Karpas-422 (cell line): ENCODE data around the gene DLGAP4. TPM values are rescaled to one million over a fixed set of nuclear protein-coding genes. Genes with fewer than 3 reads are reported as not detected.
A peak's percentile ranks its signal among the peaks of the same experiment; 100 is the strongest.

Experiments
- DNase-seq: peaks from one replicate; pipeline ENCODE4 v3.0.0-alpha.2; 2015
- H2AFZ ChIP-seq: fragments of 200-600 bp; sonication (generic); 2 replicates; pipeline ENCODE4 v1.6.1; 2014; ENCODE audit warnings: antibody characterized with exemption, low read length, mixed read lengths
- H3K27ac ChIP-seq: fragments of 200-600 bp; sonication (generic); 2 replicates; pipeline ENCODE4 v1.5.1; 2014; ENCODE audit warnings: mild to moderate bottlenecking, low read length, moderate library complexity
- H3K27me3 ChIP-seq: fragments of 200-600 bp; sonication (generic); 2 replicates; pipeline ENCODE4 v1.6.1; 2014; ENCODE audit warnings: low read length, mixed read lengths
- H3K36me3 ChIP-seq: fragments of 200-600 bp; sonication (generic); 2 replicates; pipeline ENCODE4 v1.6.1; 2014; ENCODE audit warnings: low read length, mixed read lengths; ENCODE audit not compliant: insufficient read depth
- H3K4me1 ChIP-seq: fragments of 200-600 bp; sonication (generic); 2 replicates; pipeline ENCODE4 v1.6.1; 2014; ENCODE audit warnings: mild to moderate bottlenecking, low read length, mixed read lengths
- H3K4me2 ChIP-seq: fragments of 200-600 bp; sonication (generic); 2 replicates; pipeline ENCODE4 v1.6.1; 2014; ENCODE audit warnings: low read length, low read depth, mild to moderate bottlenecking; ENCODE audit not compliant: poor library complexity, severe bottlenecking
- H3K4me3 ChIP-seq: fragments of 200-600 bp; sonication (generic); 2 replicates; pipeline ENCODE4 v1.5.1; 2014; ENCODE audit warnings: mild to moderate bottlenecking, antibody characterized with exemption, low read length, mixed read lengths
- H3K79me2 ChIP-seq: fragments of 200-600 bp; sonication (generic); 2 replicates; pipeline ENCODE4 v1.6.1; 2014; ENCODE audit warnings: mild to moderate bottlenecking, low read length, mixed read lengths
- H3K9ac ChIP-seq: fragments of 200-600 bp; sonication (generic); 2 replicates; pipeline ENCODE4 v1.6.0; 2014; ENCODE audit warnings: low read length
- H3K9me2 ChIP-seq: fragments of 200-600 bp; sonication (generic), shearing (Covaris generic); replicated peaks from 2 replicates; pipeline ENCODE4 v1.6.0; 2014; ENCODE audit warnings: mild to moderate bottlenecking, low read length, moderate library complexity; ENCODE audit not compliant: insufficient read depth
- H3K9me3 ChIP-seq: fragments of 300-700, 200-600 bp; sonication (generic); 2 replicates; pipeline ENCODE4 v1.6.1; 2014; ENCODE audit warnings: low read length, mixed read lengths
- H4K20me1 ChIP-seq: fragments of 200-600 bp; sonication (generic); 2 replicates; pipeline ENCODE4 v1.6.1; 2014; ENCODE audit warnings: mild to moderate bottlenecking, antibody characterized with exemption, low read length, low read depth; ENCODE audit not compliant: insufficient read depth
- total RNA-seq: library from RNA; depleted of rRNA; stranded (reverse); fragments of >200 nt; shearing (Covaris generic); gene quantifications from 2 replicates; pipeline ENCODE4 v1.2.3, GENCODE V29; 2014; ENCODE audit warnings: low replicate concordance

DLGAP4 gene
- total RNA-seq, 1 experiment from 2014 or later = 7.5 TPM

DNA sequence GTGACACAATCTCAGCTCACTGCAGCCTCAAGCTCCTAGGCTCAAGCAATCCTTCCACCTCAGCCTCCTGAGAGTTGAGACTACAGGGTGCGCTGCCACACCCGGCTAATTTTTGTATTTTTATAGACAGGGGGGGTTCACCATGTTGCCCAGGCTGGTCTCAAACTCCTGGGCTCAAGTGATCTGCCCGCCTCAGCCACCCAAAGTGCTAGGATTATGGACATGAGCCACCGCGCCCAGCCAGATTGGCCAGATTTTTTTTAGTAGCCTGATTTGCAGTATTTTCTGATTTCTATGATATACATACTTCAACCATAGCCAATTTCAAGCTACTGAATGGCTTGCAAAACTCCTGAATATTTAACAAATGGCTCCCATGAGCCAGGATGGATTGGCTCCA lies 21.4 kb upstream of the DLGAP4 start:
- no peak overlapping the region for H3K4me3 ChIP-seq
- H3K27me3 ChIP-seq = no peaks in the 10 kb centered on the region
- no peak overlapping the region for H3K27ac ChIP-seq
- H3K9me2 ChIP-seq = no peaks in the 10 kb centered on the region
- no peaks in the 10 kb centered on the region for H4K20me1 ChIP-seq
- no peak overlapping the region for H3K9ac ChIP-seq
- H3K4me1 ChIP-seq = no peaks in the 10 kb centered on the region
- H3K4me2 ChIP-seq = no peak overlapping the region
- no peak for DNase-seq
- no peaks in the 10 kb centered on the region for H3K9me3 ChIP-seq
- no peak overlapping the region for H2AFZ ChIP-seq
- no peaks in the 10 kb centered on the region for H3K36me3 ChIP-seq
- H3K79me2 ChIP-seq = no peaks in the 10 kb centered on the region

- no peaks in the 10 kb centered on the region for H3K9me3 ChIP-seq
- H3K4me3 ChIP-seq = no peak overlapping the region
- no peaks in the 10 kb centered on the region for H3K36me3 ChIP-seq
- H3K79me2 ChIP-seq = no peaks in the 10 kb centered on the region
- no peak overlapping the region for H3K9ac ChIP-seq
- no peaks in the 10 kb centered on the region for H3K27me3 ChIP-seq
- no peak for DNase-seq
- no peak overlapping the region for H3K27ac ChIP-seq
- no peaks in the 10 kb centered on the region for H4K20me1 ChIP-seq
- no peak overlapping the region for H2AFZ ChIP-seq
- no peak overlapping the region for H3K4me2 ChIP-seq
- H3K9me2 ChIP-seq = no peaks in the 10 kb centered on the region
- no peaks in the 10 kb centered on the region for H3K4me1 ChIP-seq
These were observed 20.2 kb upstream of the DLGAP4 start for GRCh38 chr20:36285746-36286447.

- no peak overlapping the region for H2AFZ ChIP-seq
- no peak overlapping the region for H3K27ac ChIP-seq
- H3K36me3 ChIP-seq = no peaks in the 10 kb centered on the region
- H3K4me1 ChIP-seq = no peaks in the 10 kb centered on the region
- no peak for DNase-seq
- no peaks in the 10 kb centered on the region for H3K27me3 ChIP-seq
- H3K9ac ChIP-seq = no peak overlapping the region
- H3K9me3 ChIP-seq = no peaks in the 10 kb centered on the region
- no peaks in the 10 kb centered on the region for H4K20me1 ChIP-seq
- no peak overlapping the region for H3K4me2 ChIP-seq
- no peaks in the 10 kb centered on the region for H3K9me2 ChIP-seq
- no peaks in the 10 kb centered on the region for H3K79me2 ChIP-seq
- H3K4me3 ChIP-seq = no peak overlapping the region
These were observed 8.5 kb upstream of the DLGAP4 start for GRCh38 chr20:36297656-36298055.

DNA sequence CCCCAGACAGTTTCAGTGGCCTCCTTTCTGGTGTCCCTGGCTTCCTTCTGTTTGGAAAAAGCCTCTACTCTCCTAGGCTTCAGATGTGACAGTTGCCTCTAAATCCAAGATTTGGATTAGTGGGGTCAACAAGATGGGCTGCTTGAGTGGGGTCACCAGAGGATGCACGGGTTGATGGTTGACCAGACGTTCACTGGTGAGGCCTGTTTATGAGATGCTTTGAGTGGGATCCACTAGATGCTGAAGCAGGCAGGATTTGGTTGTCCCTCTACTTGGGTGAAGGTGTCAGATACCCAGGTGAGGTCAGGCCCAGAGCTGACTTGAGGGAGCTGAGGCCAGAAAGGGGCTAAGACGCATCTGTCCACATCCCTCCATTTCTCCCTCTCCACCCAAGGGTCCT lies 8.1 kb upstream of the DLGAP4 start:
- Histone ChIP-seq H3K4me1 (no peaks in the 10 kb centered on the region), H2AFZ (no peak overlapping the region), H3K27ac (no peak overlapping the region), H3K4me3 (no peak overlapping the region), H3K9ac (no peak overlapping the region), H3K36me3 (no peaks in the 10 kb centered on the region), H3K9me3 (no peaks in the 10 kb centered on the region), H3K4me2 (no peak overlapping the region), H3K9me2 (no peaks in the 10 kb centered on the region), H3K79me2 (no peaks in the 10 kb centered on the region), H3K27me3 (no peaks in the 10 kb centered on the region), H4K20me1 (no peaks in the 10 kb centered on the region)
- DNase-seq = peak; percentile 15

DNA sequence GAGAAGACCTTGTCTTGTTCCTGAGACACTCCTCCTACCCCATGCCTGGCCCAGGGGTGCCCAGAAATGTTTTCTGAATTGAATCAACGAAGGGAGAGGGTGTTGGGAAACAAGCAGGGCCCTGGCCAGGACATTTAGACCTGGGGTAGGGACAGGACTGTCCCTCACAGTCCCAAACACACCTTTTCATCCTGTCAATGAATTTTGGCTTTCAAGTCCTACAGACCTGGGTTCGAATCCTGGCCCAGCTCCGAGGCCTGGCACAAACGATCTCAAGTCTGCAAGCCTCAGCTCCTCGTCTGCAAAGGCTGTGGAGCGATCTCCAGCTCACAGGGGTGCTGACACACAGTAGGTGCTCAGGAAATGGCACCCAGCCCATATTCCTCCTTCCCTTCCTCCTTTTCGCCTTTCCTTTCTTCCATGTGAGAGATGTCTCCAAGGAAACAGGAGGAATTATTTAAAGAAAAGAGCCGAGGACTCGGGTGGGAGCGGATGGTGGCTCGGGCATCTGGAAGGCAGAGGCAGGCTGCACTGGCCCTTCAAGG lies 7.3 kb upstream of the DLGAP4 start:
- Histone ChIP-seq H3K27me3 (no peaks in the 10 kb centered on the region), H3K36me3 (no peaks in the 10 kb centered on the region), H2AFZ (no peak overlapping the region), H3K79me2 (no peaks in the 10 kb centered on the region), H3K4me1 (no peaks in the 10 kb centered on the region), H3K4me3 (no peak overlapping the region), H3K9me2 (no peaks in the 10 kb centered on the region), H4K20me1 (no peaks in the 10 kb centered on the region), H3K27ac (no peak overlapping the region), H3K9me3 (no peaks in the 10 kb centered on the region), H3K4me2 (no peak overlapping the region), H3K9ac (no peak overlapping the region)
- DNase-seq = peak; percentile 4

GRCh38 chr20:36299459-36299858 lies 6.7 kb upstream of the DLGAP4 start:
- Histone ChIP-seq H3K36me3 (no peaks in the 10 kb centered on the region), H3K9ac (no peak overlapping the region), H3K4me3 (no peak overlapping the region), H3K27me3 (no peaks in the 10 kb centered on the region), H2AFZ (no peak overlapping the region), H3K9me3 (no peaks in the 10 kb centered on the region), H3K9me2 (no peaks in the 10 kb centered on the region), H3K79me2 (no peaks in the 10 kb centered on the region), H3K27ac (no peak overlapping the region), H3K4me2 (no peak overlapping the region), H4K20me1 (no peaks in the 10 kb centered on the region), H3K4me1 (no peaks in the 10 kb centered on the region)
- no peak for DNase-seq

DNA sequence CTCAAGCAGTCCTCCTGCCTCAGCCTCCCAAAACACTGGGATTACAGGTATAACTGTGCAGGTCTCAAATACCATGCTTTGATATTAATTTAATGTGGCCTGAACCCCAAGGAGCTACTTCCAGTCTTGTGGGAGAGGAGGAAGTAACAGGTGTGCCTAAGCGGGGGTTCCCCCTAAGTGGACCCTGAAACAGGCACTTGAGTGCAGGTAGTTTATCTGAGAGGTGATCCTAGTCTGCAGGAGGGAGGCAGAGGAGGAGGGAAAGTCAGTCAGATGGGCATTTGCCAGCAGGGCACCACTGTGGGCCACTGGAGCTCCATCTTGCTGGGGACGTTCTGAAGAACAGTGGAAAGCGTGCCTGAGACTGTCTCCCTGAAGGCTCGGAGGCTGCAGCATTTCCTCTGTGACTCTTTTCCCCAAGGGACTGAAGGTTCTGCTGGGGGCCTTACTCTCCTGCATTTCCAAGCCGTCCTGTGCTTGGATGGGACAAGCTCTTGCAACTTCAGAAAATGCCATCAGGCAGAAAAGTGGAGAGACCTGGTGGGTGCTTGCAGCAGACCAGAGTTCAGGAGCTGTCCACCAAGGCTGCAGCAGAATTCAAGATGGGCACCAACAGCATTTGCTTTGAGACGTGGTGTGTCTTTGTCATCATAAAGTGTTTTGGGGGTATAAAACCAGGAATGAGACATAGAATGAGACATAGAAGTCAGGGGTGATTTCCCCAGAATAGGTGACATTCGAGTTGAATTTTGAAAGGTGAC lies 4.6 kb upstream of the DLGAP4 start:
- no peak for DNase-seq
- Histone ChIP-seq H3K79me2 (no peaks in the 10 kb centered on the region), H3K4me2 (no peak overlapping the region), H3K9ac (no peak overlapping the region), H3K36me3 (no peaks in the 10 kb centered on the region), H2AFZ (no peak overlapping the region), H3K27ac (no peak overlapping the region), H4K20me1 (no peaks in the 10 kb centered on the region), H3K9me3 (no peaks in the 10 kb centered on the region), H3K4me3 (no peak overlapping the region), H3K9me2 (no peaks in the 10 kb centered on the region), H3K27me3 (no peaks in the 10 kb centered on the region), H3K4me1 (no peaks in the 10 kb centered on the region)

DNA sequence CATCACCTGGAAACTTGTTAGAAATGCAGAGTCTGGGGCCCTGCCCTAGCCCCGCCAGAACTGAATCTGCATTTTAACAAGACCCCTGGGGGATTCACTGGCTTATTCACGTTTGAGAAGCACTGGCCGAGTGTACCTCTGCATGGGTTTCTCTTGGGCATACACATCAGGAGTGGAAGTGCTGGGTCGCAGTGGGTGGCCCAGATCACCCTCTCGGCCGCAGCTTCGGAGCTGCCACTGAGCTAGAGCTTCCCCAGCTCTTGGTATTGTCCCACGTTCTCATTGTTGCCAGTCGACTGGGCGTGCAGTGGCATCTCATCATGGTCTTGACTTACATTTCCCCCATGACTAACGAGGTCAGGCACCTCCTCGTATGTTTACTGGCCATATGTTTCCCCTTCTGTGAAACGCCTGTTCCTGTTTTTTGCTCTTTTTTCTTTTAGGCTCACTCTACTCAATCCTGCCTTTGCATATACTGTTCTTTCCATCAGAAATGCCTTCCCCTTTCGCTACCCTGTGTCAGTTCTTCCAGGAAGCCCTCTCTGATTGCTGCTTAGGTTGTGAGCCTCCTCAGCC lies 3.0 kb upstream of the DLGAP4 start:
- Histone ChIP-seq H3K9ac (no peak overlapping the region), H3K27me3 (no peaks in the 10 kb centered on the region)

More for the DNA sequence above, 3.0 kb upstream of the DLGAP4 start:
- Histone ChIP-seq H4K20me1 (no peaks in the 10 kb centered on the region), H3K4me2 (no peak overlapping the region), H3K79me2 (no peaks in the 10 kb centered on the region), H3K36me3 (no peaks in the 10 kb centered on the region), H3K9me3 (no peaks in the 10 kb centered on the region), H2AFZ (no peak overlapping the region), H3K4me3 (no peak overlapping the region), H3K4me1 (no peaks in the 10 kb centered on the region), H3K9me2 (no peaks in the 10 kb centered on the region), H3K27ac (no peak overlapping the region)
- DNase-seq = peak; percentile 23
